NCI-H146 (cell line): ENCODE data around the gene SSC5D.
"Not testable (repeated sequence)": the region's sequence is repeated elsewhere in the genome, so short reads cannot be mapped to it uniquely, and the experiment has no call there.

Source experiments
- DNase-seq: peaks from one replicate; lab custom pipeline; 2025; lab: John Stamatoyannopoulos, UW

The SSC5D gene

DNA sequence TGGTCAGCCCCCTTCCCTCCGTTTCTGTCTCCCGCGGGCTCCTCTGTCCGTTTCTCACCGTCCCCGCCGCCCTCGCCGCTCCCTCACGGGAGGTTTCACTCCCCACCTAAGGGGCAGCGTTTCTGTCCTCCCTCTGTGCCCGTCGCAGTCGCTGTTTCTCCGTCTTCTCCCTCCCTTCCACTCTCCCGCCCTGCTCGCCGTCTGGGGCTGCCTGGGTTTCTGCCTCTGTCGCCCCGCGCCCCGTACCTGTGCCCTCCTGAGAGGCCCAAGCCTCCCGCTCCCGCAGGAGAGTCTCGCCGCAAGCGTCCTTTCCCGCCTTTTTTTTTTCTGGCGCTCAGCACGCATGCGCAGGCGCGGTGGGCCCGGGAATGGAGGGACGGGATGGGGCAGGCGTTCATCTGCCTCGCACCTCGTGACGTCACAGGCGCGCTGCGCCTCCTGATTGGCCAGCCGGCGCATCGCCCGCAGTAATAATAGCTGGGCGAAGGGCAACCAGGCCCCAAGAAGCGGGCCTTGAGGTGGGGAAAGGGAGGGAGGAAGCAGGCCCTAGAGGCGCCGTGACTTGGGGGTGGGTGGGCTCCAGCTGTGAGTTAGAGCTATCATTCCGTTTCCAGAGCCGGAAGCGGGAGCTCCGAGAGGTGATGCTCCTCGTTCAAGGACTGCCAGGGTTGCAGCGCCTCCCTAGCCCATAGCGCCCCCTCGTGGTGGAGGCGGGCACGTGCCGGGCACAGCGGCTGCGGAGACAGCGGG, 15.4 kb downstream of the SSC5D start:
- peak; percentile 93 for DNase-seq

DNA sequence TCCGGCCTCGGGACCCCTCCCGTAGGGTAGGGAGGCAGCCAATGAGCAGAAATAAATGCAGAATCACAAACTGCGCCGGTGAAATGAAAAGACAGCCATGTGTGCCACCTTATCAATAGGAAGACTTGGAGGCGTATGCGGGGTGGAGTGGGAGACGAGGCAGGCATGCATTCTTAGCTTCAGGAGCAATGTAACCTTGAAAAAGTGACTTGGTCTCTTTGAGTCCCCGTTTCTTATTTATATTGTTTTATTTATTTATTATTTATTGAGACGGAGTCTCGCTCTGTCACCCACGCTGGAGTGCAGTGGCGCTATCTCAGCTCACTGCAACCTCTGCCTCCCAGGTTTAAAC, 16.0 kb downstream of the SSC5D start:
- DNase-seq: no peak

DNA sequence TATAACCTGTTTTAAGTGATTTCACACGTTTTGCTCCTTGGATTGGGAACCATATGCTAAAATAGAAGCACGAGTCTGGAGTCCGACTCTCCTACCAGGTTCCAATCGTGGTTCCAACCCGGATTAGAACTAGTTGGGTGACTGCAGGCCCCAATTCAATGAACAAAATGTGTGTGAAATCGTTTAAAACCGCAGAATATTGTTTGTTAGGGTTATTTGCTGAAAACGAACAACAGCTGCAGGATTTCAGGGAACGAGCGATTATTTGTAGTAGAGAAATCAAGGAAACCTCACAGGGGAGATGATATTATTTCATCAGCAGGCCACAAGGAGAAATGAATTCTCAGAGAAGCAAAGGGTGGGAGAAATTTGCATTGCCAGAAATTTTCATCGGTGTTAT, 16.7 kb downstream of the SSC5D start:
- DNase-seq: no peak

DNA sequence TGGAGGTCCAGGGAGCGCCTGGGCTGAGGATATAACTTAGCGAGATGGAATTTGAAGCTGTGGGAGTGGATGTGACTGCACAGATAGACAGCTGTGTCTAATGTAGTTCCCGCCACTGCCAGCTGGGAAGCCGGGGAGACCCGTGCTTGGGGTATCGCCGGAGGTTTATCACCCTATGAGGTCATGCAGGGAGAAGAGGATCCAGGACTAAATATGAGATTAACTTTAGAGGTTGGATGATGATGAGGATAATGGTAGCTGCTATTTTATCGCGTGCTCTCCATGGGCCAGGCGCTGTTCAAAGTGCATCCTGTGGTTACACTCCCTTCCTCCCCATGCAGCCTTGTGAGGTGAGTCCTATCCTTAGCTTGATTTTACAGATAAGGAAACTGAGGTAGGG, 19.9 kb downstream of the SSC5D start:
- no peak for DNase-seq

DNA sequence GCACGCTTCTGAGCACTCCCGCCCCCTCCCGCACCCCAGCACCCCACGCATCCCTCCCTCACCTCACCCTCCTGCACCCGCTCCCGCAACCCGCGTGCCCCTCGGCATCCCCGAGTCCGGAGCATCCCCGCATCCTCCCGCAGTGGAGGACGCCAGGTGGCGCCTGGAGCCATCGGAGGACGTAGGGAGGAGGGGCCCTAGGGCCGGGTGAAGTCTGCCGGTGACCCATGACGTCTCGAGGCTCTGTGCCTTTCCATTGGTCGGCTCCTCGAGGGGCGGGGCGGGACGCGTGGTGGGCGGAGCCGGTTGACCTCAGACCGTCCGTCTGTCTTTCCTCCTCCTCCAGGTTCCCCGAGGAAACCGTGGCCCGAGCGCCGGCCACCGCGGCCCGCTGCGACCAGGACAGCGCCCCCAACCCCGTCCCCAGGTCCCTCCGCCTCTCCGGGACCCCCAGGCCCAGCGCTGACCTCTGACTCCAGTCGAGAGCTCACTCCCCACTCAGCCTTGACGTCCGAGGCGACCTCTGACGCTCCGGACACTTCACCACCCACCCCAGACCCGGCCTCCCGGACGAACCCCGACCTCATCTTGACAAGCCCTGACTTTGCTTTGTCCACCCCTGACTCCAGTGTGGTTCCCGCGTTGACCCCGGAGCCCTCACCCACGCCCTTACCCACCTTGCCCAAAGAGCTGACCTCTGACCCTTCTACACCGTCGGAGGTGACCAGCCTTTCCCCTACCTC, 28.8 kb downstream of the SSC5D start:
- peak; percentile 96 for DNase-seq

DNA sequence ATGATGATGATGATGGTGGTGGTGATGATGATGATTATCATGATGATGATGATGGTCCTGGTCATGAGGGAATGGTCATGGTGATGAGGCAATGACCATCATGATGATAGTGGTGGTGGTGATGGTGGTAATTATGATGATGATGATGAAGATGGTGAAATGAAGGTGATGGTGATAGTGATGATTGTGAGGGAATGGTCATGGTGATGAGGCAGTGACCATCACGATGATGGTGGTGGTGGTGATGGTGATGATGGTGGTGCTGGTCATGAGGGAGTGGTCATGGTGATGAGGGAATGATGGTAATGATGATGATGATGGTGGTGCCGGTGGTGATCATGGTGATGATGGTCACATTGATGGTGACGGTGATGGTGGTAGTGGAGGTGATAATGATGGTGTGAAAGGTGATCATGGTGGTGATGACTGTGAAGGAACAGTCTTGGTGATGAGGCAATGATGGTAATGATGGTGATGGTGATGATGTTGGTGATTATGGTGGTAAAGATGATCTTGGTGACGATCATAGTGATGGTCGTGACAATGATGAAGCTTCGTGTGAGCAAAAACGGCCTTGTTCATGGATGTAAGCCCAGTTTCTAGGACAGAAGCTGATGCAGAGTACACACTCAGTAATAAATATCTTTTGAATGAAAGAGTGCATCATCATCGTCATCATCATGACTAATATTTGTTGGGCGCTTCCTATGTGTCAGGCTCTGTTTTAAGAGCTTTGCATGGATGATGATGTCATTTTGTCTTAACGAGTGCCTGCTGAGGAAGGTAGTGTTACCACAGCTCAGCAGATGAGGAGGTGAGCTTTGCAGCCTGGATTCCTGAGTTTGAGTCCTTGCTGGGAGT, 31.4 kb downstream of the SSC5D start:
- no peak for DNase-seq

DNA sequence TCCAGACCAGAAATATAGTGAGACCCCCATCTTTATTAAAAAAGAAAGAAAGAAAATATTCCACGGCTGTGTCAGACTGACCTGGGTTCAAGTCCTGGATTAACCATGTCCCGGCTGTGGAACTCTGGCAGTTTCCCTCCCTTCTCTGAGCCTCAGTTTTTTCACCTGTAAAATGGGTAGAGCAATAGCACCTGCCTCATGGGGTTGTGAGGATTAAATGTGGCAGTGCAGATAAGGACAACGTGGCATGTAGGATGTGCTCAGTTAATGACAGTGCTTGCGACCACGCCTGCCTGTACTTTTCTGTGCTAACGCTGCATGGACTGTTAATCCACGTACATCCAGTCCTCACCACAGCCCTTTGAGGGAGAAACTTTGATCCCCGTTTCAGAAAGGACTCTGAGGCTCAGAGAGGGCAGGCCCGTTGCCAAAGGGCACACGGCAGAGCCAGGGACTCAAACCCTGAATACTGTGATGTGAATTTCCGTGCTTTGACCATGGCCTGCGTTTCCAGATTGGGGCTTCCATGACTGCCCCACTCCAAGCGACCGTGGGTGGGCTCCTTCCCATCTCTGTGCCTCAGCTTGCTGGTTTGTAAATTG, 32.6 kb downstream of the SSC5D start:
- DNase-seq: no peak

DNA sequence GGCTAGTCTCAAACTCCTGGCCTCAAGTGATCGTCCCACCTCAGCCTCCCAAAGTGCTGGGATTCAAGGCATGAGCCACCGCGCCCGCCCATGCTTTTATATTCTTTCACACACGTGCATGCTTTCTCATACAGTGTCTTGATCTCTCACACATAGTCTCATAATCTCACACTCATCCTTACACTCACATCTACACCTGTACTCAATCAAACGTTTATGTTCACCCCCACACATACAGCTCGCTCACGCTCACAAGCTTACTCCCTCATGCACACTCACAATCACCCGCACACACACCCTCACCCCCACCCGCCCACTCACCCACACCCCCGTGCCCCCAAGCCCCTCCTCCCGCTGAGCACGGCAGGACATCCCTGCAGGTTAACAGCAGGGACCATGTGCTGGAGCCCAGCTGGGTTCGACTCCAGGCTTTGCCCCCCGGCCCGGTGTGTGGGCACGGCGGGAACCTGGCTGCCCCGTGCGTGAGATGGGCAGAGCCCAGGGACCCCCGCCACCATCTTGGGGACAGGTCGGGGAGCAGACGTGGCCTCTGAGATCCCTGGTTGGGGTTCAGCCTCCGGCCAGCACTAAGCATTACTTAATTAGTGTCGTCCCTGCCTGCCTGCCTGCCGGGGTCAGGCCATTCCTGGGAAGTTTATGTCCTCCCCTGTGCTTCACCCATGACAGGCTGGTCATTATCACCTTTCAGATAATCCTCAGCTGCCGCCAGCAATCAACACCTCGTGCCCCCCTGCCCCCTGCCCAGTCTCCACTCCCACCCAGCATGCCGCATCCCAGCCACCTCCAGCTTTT, 37.3 kb downstream of the SSC5D start:
- DNase-seq: peak; percentile 55

DNA sequence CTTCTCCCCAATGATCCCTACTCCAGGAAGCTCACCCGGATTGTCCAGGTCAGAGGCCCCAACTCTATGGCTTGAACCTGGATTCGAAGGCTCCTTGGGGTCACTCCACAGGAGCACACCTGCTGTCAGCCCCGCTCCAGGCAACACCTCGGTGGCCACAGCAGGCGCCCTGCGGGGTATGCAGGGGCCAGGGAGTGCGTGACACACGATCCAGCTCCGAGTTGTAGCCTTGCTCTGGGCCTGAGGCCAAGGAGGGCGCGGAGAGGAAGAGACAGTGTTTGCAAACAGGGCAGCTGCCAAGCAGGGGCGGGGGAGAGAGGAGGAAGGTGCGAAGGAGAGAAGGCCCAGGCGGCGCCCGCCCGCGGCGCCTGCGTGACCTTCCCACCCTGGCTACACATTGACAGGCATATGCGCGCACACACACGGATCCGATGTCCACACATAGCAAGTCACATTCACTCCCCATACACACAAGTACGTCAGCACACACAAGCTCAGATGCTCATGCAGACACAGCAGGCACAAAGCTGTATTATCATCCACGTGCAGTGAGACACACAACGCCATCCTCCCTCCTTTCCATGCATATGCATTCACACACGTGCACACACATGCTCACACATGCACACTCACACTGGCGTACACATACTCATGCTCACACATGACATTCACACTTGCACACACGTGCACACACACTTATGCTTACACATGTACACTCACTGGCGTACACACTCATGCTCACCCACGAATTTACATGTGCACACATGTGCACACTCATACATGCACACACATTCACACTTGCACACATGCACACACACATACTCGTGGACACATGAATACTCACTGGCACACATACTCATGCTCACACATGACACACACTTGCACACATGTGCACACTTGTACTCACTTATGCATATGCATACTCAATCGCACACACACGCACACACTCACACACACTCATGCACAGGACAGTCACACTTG, 38.3 kb downstream of the SSC5D start:
- DNase-seq: peak; percentile 95

DNA sequence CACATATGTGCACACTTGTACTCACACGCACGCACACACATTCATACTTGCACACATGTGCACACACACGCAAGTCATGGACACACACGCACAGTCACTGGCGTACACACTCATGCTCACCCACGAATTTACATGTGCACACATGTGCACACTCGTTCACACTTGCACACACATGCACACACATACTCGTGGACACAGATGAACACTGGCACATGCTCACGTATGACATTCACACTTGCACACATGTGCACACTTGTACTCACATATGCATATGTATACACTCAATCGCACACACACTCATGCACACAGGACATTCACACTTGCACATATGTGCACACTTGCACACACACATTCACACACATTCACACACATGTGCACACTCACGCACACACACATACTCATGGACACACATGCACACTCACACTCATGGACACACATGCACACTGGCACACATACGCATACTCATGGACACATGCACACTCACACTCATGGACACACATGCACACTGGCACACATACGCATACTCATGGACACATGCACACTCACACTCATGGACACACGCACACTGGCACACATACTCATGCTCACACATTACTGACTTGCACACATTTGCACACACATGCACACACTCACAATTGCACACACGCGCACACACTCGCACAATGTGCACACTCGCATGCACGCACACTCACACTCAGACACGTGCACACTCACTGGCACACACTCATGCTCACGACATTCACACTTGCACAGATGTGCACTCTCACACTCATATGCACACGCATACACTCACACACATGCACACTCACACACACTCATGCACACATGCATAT, 39.2 kb downstream of the SSC5D start:
- DNase-seq: no peak

DNA sequence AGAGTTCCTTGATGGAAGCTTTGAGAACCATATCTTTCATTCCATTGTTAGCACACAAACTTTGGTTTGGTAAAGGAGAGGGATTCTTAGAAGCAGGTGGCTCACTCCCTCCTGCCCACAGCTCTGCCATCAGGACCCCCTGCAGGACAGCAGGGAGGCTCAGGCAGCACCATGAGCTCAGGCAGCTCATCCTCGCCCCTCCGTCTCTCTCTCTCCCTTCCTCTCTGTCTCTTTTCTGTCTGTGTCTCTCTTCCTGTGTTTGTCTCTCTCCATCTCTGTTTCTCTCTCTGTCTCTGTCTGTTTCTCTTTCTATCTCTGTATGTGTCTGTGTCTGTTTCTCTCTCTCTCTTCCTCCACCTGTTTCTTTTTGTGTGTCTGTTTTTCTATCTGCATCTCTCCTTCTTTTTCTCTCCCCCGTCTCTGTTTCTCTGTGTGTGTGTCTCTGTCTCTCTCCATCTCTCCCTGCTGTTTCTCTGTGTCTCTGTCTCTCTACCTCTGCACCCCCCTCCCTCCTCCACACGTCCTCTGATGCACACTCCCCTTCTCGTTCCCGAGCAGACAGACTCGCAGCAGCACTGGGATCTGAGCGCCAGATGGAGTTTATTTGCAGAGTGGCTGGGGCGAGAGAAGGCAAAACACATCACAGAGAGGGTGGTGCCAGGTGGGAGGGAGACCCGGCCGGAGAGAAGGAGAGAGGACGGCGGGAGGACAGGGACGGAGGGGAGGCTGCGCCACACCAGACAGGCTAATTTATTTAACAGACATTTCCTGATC, 40.0 kb downstream of the SSC5D start:
- peak; percentile 91 for DNase-seq

DNA sequence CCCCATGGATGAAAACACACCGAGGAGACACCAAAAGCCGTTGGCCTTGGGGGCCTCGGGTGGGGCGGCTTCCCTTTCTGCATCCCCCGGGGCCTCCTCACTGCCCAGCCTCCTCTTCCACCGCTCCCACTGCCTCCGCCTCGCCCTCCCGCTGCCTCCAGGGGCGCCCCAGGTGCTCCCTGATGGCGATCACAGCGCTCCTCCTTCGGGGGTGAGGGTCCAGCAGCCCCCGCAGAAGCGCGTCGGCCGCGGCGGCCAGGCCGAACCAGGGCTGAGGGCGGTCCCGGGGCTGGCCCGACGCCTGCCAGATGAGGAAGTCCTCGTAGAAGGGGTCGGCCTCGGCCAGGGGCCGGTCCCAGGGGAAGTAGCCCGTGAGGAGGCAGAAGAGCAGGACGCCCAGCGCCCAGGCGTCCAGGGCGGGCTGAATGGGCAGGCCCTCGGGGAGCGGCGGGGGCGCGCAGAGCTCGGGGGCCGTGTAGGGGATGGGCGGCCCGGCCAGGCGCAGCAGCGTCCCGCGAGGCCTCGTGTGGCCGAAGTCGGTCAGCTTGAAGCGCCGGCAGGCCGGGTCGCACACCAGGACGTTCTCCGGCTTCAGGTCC, 41.5 kb downstream of the SSC5D start:
- DNase-seq: no peak

DNA sequence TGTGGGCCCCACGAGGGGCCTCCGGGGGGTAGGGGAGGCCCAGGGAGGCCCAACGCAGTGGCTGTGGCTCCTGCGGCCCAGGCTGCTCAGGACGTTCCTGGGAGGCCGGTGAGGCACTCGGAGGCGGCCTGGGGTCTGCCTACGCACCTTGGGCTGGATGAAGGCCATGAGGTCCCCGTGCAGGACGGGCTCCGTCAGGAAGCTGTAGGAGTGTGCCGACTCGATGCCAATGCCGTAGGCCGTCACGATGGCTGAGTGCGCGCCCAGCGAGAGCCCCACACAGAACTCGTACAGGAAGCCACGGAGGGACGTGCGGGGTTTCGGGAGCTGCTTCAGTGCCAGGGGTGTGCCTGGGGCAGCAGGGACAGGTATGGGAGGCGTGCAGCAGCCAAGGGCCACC, 42.8 kb downstream of the SSC5D start:
- DNase-seq: no peak

DNA sequence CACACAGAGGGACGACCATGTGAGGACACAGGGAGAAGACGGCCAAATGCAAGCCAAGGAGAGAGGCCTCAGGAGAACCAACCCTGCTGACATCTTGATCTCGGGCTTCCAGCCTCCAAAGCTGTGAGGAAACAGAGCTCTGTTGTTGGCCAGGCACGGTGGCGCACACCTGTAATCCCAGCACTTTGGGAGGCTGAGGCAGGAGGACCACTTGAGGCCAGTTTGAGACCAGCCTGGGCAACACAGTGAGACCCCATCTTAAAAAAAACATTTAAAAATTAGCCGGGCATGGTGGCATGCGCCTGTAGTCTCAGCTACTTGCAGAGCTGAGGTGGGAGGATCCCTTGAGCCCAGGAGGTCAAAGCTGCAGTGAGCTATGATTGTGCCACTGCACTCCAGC, 46.0 kb downstream of the SSC5D start:
- not testable (repeated sequence) for DNase-seq

DNA sequence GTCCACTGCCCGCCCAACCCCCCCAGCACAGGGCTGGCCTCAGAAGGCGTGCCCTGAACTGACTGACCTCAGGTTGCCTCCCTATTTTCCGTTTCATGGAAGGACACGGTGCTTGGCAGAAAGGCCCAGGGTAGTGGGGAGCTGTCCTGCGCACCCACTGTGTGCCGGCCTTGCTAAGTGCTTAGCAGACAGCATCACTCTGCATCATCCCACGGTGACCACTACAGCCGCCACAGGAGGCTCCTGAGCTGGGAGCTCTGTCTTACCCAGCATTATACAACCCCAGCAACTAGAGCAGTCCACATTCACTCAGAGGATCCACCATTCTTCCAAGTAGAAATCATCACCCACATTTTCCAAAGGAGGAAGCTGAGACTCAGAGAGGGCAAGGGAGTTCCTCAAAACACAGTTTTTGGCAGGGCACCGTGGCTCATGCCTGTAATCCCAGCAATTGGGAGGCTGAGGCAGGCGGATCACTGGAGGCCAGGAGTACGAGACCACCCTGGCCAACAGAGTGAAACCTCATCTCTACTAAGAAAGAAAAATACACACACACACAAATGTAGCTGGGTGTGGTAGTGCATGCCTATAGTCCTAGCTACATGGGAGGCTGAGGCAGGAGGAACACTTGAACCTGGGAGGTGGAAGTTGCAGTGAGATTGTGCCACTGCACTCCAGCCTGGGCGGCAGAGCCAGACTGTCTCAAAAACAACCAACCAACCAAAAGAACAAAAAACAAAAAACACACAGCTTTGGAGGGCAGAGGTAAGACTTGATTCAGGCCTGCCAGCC, 47.1 kb downstream of the SSC5D start:
- no peak for DNase-seq

DNA sequence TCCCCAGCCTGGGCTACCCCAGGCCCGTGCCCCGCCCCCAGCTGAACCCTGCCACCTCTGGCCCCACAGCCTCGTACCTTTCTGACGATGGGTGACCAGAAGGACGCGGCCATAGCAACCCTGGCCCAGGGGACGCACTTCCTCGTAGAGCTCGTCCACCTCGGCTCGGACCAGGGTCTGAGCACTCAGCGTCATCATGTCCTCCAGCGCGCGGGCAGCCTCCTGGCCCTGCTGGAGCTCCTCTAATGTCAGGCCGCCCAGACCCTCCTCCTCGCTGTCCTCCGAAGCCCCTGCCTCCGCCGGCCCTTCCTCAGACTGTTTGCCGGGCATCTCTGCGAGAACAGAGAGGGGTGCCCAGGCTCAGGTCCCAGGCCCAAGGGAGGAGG, 47.7 kb downstream of the SSC5D start:
- no peak for DNase-seq

DNA sequence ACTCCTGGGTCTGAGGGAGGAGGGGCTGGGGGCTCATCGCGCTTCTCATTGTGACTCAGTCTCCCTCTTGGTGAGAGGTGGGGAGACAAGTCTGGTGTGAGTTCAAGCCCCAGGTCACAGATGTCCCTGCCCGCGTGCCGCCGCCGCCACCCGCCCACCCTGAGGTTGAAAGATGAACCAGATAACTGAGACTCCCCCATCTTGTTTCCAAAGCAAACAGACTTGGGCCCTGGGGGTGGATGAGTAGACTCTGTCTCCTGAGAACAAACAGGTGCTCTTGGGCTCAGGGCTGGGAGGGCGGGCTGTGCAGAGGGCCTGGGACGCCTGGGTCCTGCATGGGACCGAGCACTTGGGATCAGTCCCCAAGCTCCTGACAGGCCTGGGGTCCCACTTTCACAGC, 48.1 kb downstream of the SSC5D start:
- DNase-seq: no peak
